Measurements from ENCODE around the gene NXPE4.
"Not testable (repeated sequence)": the region's sequence is repeated elsewhere in the genome, so short reads cannot be mapped to it uniquely, and the experiment has no call there.

- not testable (repeated sequence) for TF ChIP-seq CTCF (IDR thresholded peaks at IDR 0.05); POLR2AphosphoS5 (IDR thresholded peaks at IDR 0.05; ENCODE audit: low read depth, low read length); RAD21 (IDR thresholded peaks at IDR 0.05; ENCODE audit: low read length); JUND (IDR thresholded peaks at IDR 0.05); MEF2A (IDR thresholded peaks at IDR 0.05; ENCODE audit: borderline replicate concordance, low read depth); RFX5 (IDR thresholded peaks at IDR 0.05; ENCODE audit: low read length); MAX (IDR thresholded peaks at IDR 0.05; ENCODE audit: low read depth); ELF1 (IDR thresholded peaks at IDR 0.05)
These were observed 43.9 kb upstream of the NXPE4 start for GRCh38 chr11:114639440-114639839.

Data from SK-N-SH (cell line).